ENCODE data around the gene GRAMD2B.

DNA sequence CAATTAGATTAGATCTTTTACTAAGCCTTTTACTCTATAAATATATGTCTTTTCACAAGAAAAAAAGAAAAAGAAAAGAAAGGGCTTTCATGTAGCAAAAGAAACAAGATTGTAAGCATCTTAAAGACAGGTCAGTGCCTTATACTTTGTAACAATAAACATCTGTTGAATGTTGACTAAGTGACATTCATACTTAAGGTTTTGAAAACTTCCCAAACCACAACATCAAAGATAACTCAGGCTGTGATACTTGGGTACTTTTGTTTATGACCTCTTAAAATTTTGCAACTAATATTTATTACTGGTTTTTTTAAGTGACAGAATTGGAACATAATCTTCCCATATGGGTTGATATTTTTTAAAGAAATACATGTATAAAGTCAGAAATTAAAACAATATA, 7.4 kb downstream of the GRAMD2B start:
- TF ChIP-seq TAF1 (IDR thresholded peaks at IDR 0.05; ENCODE audit: low read depth), result no peak
- no peak for TF ChIP-seq MXI1 (conservative IDR thresholded peaks at IDR 0.05; ENCODE audit: poor library complexity, severe bottlenecking)
- TF ChIP-seq CTCF (IDR thresholded peaks at IDR 0.05; ENCODE audit: poor library complexity, severe bottlenecking), result no peak
